Activated CD4-positive, CD25-positive, alpha-beta regulatory T cell treated with anti-CD3 and anti-CD28 coated beads, Interleukin-2, amount 50 U/mL, for 72 hours (primary cell): Measurements from ENCODE around the gene NLGN1.
"Not testable (repeated sequence)": the region's sequence is repeated elsewhere in the genome, so short reads cannot be mapped to it uniquely, and the experiment has no call there.

ENCODE experiments used
- DNase-seq: peaks from one replicate; pipeline ENCODE4 v3.0.0; 2021

NLGN1 gene

DNA sequence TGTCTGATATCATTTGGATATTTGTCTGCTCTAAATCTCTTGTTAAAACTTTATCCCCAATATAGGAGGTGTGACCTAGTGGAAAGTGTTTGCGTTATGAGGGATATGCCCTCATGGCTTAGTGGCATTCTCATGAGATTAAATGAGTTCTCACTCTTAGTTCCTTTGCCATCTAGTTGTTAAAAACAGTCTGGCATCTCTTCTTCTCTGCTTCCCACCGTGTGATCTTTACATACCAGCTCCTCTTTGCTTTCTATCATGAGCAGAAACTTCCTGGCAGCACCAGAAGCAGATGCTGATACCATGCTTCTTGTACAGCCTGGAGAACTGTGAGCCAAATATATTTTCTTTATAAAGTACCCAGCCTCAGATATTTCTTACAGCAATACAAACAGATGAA is 33.0 kb downstream of the NLGN1 start:
- DNase-seq: no peak

GRCh38 chr3:173439004-173439403 is 41.5 kb downstream of the NLGN1 start:
- no peak for DNase-seq

DNA sequence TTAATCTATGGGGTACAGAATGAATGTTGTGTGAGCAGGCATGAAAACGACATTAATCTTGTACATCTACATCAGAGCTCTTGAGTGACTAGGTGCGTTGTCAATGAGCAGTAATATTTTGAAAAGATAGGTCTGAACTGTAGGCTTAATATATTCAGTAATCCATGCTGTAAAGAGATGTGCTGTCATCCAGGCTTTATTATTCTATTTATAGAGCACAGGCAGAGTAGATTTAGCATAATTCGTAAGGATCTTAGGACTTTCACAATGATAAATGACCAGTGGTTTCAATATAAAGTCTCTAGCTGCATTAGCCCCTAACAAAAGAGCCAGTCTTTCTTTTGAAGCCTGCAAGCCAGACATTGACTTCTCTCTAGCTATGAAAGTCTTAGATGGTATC is 43.0 kb downstream of the NLGN1 start:
- no peak for DNase-seq

DNA sequence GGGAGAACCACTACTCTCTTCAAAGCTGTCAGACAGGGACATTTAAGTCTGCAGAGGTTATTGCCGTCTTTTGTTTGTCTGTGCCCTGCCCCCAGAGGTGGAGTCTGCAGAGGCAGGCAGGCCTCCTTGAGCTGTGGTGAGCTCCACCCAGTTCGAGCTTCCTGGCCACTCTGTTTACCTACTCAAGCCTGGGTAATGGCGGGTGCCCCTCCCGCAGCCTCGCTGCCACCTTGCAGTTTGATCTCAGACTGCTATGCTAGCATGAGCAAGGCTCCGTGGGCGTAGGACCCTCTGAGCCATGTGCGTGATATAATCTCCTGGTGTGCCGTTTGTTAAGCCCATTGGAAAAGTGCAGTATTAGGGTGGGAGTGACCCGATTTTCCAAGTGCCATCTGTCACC is 54.0 kb downstream of the NLGN1 start:
- not testable (repeated sequence) for DNase-seq

DNA sequence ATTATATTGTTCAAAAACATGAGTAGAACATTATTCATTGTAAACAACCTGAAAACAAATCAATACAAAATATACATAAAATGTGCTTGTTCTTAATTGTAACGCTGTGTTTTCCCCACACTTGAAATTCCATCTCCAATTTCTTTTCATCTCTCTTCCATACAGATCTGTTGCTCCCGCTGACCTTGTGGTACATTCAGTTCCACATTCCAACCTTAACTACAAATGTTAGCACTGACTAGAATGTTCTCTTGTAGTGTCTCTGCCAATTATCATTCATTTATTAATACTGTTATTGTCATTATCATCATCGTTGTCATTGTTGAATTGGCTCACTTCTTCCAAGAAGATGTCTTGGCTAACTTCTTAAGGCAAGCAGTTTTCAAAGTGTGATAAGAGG is 65.7 kb downstream of the NLGN1 start:
- no peak for DNase-seq

DNA sequence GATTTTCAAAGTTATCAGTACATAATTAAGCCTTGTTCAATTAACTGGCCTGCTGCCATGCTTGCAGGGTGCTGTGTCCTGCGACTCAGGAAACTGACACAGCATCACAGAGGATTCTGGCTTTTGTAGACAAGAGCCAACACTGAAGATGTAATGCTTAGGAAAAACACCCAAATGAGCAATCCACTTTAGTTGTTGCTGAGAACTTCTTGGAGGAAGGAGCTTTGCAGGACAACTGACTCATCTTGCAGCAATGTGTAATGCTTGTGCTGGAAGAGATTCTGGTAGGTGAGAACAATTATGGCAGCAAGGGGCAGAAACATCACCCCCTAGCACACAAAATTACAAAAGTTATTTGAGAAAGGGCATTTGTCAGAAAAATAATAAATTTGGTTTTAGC is 67.6 kb downstream of the NLGN1 start:
- no peak for DNase-seq

DNA sequence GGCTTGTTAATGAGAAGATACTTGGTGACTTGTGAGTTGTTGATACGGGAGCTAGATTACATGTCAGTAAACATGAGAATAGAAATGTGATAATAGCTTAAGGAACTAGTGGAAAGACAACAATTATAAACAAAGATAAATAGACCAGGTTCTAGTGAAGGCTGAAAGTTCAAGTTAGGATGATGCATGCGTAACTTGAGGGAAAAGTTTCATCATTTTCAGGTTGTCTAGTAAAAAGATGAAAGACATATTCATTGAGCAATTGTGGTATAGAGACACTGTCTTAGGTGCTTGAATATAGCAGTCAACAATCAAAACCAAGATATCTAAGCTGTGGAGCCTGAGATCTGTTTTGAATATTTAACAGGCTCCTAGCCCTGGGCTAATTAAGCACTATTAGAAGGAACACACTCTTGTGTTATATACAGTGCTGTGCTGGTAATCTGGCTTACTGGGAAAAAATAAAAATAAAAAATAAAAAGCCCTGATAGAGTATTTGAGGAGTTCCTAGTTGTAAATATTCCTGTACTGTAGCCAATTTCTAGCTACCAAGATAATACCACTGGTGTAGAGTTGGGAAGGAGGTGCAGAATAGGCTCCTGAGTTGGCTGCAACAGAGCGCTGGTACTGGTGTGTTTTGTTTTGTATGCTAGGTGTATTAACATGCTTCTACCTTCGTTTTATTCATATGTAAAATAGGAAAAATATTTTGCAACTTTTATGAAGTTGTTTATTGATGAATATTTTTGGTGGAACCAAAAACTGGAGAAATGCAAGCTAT is 68.5 kb downstream of the NLGN1 start:
- no peak for DNase-seq

DNA sequence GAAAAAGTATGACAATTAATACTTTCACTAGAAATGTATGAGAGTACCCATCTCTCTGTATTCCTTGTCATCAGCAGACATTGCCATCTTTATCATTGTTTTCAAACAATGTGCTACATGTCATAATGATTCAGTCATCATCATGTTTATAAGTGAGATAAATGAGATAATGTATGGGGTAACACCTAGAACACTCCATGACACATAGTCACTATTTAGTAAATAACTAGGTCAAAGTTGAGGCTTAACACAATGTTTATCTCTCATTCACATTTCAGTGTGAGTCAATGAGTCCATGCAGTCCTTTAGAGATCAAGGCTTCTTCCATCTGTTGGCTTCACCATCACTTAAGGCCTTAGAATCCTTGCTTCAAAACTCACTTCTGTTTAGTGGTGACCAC is 70.0 kb downstream of the NLGN1 start:
- no peak for DNase-seq

DNA sequence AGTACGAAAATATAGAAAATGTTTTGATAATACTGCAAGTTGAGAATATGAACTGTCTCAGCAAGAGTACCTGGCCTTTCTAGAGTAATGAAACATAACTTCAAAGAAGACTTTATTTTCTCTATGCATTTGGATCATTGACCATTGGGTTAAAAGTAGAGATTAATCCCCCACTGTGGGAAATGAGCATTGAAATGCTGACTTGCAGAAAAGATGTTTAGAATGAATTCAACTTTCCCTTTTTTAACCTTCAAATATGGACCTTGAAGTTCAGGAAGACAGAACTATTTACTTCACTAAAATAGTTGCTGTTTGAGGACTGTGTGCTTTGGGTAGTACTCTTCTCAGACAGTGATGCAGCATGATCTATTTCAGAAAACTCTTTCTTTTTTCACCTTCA is 75.7 kb downstream of the NLGN1 start:
- DNase-seq: no peak

DNA sequence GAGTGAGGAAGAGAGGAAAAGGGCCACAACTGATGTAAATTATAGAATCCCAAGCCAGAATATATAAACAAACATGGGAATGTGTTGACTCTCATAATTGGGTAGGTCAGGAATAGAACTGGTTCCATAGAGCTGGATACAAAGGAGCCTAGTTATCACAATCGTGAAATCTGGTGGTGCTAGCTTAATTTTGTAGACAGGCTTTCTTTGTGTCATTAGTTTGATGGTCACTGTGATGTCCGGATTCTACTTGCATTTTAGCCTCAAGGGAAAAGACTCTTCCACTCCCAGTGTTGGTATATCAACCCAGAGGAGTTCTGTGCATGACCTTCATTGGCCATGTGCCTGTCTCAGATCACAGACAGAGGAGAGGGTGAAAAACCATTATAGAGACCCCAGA is 81.8 kb downstream of the NLGN1 start:
- DNase-seq: no peak

GRCh38 chr3:173501931-173502489 is 104.5 kb downstream of the NLGN1 start:
- DNase-seq: no peak

DNA sequence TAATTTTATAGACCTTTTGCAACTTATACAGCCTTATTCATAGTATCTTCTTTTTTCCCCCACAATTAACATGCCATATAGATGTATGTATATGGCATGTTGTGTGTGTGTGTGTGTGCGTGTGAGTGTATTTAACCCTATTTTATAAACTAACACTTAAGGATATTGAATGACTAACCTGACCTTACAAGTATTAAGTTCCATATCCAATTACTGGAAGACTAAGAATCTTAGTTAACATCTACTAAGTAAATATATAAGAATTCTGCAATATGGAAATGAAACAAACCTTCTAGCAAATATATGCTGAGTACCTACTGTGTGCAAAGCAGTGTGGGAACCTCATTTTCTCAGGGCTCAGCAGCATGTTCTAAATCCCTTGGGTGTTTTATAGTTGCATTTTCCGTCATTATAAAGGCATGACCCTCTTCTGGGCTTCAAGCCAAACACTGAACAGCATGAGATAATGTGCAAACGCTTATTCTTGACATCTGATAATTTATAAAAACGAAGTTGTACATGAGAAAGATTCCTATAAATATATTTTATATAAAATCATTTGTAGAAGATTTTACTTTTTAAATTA is 105.5 kb downstream of the NLGN1 start:
- no peak for DNase-seq

DNA sequence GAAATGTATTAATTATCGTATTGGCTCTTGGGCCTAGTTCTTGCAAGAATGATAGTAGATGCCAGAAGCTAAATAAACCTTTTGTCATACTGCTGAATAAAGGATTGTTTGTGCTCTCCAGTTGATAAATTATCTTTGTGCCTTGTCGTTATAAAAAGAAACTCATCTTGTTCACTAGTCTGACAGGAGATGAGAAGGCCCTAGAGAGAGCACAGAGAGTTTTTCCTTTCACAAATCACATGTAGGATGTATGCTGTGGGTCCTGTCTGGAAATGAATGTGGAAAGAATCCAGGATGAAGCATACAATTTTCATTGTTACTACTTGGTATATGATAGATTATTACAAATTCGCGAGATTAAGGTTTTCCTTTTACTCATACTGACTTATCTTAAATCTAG is 113.0 kb downstream of the NLGN1 start:
- no peak for DNase-seq

- no peak for DNase-seq
Observed at GRCh38 chr3:173513123-173513522, 115.6 kb downstream of the NLGN1 start.

DNA sequence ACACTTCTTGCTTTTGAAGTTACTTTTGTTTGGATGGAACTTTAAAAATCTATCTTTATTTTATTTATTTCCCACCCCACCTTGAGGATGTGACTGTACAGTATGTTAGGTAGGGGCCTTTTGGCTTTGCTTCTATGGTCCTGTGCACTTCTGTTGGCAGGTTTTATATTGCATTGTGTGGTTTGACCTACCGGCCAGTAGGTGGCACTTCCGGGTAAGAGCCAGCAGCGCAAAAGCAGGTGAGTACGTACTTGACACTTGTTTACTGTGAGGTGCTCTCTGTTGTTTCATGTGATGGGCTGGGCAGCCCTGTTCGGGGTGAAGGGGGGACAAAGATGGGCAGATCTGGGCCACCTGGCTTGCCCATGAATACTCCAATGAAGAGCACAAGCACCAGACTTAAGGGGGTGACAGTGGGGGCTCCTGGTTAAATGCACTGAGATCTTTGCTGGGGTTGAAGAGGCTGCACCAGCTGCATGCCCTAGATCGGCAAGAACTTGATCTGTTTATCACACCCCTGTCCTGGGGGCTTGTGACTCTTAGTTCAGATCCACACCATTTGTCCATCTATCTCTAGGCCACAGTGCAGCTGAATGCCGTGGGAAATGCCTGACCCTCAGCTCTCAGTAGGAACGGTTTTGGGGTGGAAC is 131.6 kb downstream of the NLGN1 start:
- DNase-seq: no peak

- DNase-seq: no peak
Observed at GRCh38 chr3:173531602-173532001, 134.1 kb downstream of the NLGN1 start.

GRCh38 chr3:173538410-173538809 is 140.9 kb downstream of the NLGN1 start:
- DNase-seq: no peak

DNA sequence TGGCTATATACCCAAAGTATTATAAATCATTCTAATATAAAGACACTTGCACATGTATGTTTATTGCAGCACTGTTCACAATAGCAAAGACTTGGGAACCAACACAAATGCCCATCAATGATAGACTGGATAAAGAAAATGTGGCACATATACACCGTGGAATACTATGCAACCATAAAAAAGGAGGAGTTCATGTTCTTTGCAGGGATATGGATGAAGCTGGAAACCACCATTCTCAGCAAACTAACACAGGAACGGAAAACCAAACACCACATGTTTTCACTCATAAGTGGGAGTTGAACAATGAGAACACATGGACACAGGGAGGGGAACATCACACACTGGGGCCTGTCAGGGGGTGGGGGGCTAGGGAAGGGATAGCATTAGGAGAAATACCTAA is 148.0 kb downstream of the NLGN1 start:
- DNase-seq: not testable (repeated sequence)

GRCh38 chr3:173547070-173547469 is 149.5 kb downstream of the NLGN1 start:
- DNase-seq: no peak

DNA sequence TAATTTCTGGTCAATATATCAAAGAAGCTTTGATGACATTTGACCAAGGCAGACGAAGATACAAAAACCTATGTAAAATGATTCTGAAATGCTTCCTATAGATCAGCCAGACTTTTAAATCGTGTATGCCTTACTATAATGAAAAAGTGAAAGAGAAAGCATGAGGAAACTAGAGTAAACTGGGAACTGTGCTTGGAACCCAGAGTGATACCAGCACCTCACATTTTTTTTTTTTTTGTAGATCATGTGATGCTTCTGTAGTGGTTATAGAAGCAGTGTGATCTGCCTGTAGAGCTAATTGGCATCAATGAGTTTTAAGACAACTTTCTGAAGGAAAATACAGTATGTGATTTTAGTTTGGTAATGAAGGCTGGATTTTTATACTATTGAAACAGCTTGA is 150.7 kb downstream of the NLGN1 start:
- DNase-seq: no peak

DNA sequence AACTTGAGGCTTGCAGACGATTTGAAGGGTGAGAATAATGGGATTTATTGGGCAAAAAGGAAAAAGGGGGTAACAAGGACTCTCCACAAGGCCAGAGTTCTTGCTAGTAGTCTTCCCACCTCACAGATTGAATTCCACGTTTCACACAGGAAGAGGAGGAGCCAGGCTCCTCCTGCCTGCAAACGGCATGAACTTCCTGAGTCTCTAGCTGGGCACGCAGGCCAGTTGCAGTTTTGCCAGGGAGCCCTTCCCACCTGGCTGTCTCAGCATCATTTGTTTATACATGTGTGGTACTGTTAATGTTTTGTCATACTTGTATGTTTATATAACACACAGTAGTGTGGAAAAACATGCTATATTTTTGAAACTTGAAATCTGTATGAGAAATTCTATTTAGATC is 155.0 kb downstream of the NLGN1 start:
- no peak for DNase-seq

GRCh38 chr3:173553635-173554280 is 156.2 kb downstream of the NLGN1 start:
- DNase-seq: no peak

GRCh38 chr3:173556546-173556945 is 159.0 kb downstream of the NLGN1 start:
- no peak for DNase-seq

- no peak for DNase-seq
Observed at GRCh38 chr3:173567997-173568396, 170.5 kb downstream of the NLGN1 start.
